Small intestine (tissue), 7 donors: Measurements from ENCODE around the gene PTPMT1. TPM values are rescaled to one million over a fixed set of nuclear protein-coding genes. Genes with fewer than 3 reads are reported as not detected.
"Not testable (repeated sequence)": the region's sequence is repeated elsewhere in the genome, so short reads cannot be mapped to it uniquely, and the experiment has no call there.

ENCODE experiments used
- DNase-seq, 2 donors: peaks; one replicate each; pipeline versions ENCODE4 v3.0.0 to v3.0.0-alpha.2; 2013
- FAIRE-seq: peaks from 2 replicates; lab custom pipeline; 2012; peaks lifted over from hg19 to GRCh38; lab: Jason Lieb, UNC
- H3K27ac ChIP-seq, 3 donors: one replicate each; pipeline ENCODE4 v1.5.1; 2013; ENCODE audit warnings: low read length in 2 of 3, mild to moderate bottlenecking in 2 of 3, control low read depth in 1 of 3, inconsistent platforms in 1 of 3, low read depth in 1 of 3, moderate library complexity in 1 of 3
- H3K27me3 ChIP-seq, 3 donors: one replicate each; pipeline ENCODE4 v1.6.1; 2013; ENCODE audit warnings: low read length in 3 of 3, inconsistent platforms in 1 of 3; ENCODE audit not compliant: control insufficient read depth in 3 of 3, insufficient read depth in 3 of 3
- H3K36me3 ChIP-seq, 3 donors: one replicate each; pipeline ENCODE4 v1.6.1; 2013; ENCODE audit warnings: low read length in 3 of 3, inconsistent platforms in 1 of 3, low read depth in 1 of 3, mild to moderate bottlenecking in 1 of 3, moderate library complexity in 1 of 3; ENCODE audit not compliant: control insufficient read depth in 3 of 3, insufficient read depth in 2 of 3
- H3K4me1 ChIP-seq, 3 donors: one replicate each; pipeline ENCODE4 v1.6.1; 2013; ENCODE audit warnings: low read length in 2 of 3, inconsistent platforms in 1 of 3, low read depth in 1 of 3, mild to moderate bottlenecking in 1 of 3, moderate library complexity in 1 of 3; ENCODE audit not compliant: control insufficient read depth in 3 of 3, insufficient read depth in 2 of 3
- H3K4me3 ChIP-seq, 3 donors: one replicate each; pipeline ENCODE4 v1.5.1; 2013; ENCODE audit warnings: low read length in 3 of 3, control low read depth in 1 of 3, inconsistent platforms in 1 of 3, low read depth in 1 of 3, mild to moderate bottlenecking in 1 of 3, moderate library complexity in 1 of 3
- H3K9me3 ChIP-seq, 2 donors: one replicate each; pipeline ENCODE4 v1.6.1; 2013; ENCODE audit warnings: low read depth in 1 of 2, low read length in 1 of 2; ENCODE audit not compliant: control insufficient read depth in 2 of 2, insufficient read depth in 1 of 2
- WGBS, 3 donors: extraction: QIAGEN DNeasy Blood & Tissue Kit; methylation state at CpG; one replicate each; pipeline ENCODE4 v1.1.7; 2013; 5-methylcytosine and 5-hydroxymethylcytosine counted together
- polyA plus RNA-seq, 4 donors: library from polyadenylated mRNA; stranded (reverse) in 3 of 4; unstranded in 1 of 4; fragments of 200-250 nt in 3 of 4; fragments of 120-200 nt in 1 of 4; gene quantifications; one replicate each; pipeline versions ENCODE4 v1.2.1 to v1.2.3, GENCODE V29; 2013
- donor health status: healthy with polysubstance abuse.
- donor health status: control.
- donor health status: control.
- donor health status: Bipolar disorder and iron deficiency.
- donor health status: healthy.

PTPMT1 gene
- polyA plus RNA-seq, 4 donors = 31.3 to 60.1 (median 41.2) TPM

DNA sequence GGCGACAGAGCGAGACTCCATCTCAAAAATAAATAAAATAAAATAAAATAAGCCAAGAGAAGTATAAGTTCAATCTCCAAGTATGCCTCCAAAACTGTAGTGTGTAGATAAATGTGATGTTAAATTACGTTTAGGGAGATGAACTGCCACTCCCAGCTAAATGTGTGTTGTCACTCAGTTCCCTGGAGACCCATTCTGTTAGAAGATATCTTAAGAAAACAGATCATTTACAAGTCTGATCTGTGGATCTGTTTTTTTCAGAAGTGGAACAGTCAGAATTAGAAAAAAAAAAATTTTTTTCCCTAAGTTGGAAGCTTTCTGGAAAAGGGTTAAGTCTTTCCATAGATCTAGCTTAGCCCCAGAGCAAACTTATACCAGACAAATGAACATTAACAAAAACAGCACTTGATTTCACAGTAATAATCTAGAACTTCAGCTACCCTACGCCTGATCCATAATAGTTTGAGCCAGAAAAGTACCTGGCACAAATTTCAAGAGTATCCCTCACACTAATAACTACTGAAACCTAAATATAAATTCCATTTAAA is 30.6 kb upstream of the PTPMT1 start:
- no peak for FAIRE-seq
- peaks cover 0 to 10% (median 0%) of the 10 kb centered on the region in 3 donors for H3K4me1 ChIP-seq
- H3K27ac ChIP-seq = no peak overlapping the region

DNA sequence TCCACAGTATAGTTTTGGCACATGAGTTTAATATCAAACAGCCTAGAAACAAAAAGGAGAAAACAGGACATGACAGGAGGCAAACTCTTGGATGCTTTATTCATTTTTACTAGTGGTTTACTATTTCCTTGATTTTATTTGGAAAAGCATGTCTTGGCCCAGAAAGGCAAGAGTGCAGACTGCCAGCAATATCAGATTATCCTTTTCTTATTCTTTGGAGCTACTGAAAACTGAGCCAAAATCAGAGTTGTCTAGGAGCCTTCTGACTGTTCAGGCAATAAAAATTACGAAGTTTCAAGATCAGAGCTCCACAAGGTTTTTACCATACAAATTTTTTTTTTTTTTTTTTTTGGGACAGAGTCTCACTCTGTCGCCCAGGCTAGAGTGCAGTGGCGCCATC is 28.5 kb upstream of the PTPMT1 start:
- no peak for FAIRE-seq
- Histone ChIP-seq H3K27ac (no peak overlapping the region), H3K4me1 (peaks cover 0 to 16% (median 0%) of the 10 kb centered on the region in 3 donors)

More for the DNA sequence above, 30.6 kb upstream of the PTPMT1 start:
- Histone ChIP-seq H3K27me3 (no peaks in the 10 kb centered on the region), H3K4me3 (no peak overlapping the region), H3K36me3 (peaks cover 0 to 20% (median 0%) of the 10 kb centered on the region in 3 donors), H3K9me3 (no peaks in the 10 kb centered on the region)
- no peak for DNase-seq
- 88 to 90% (median 89%) methylated on average over 4 of the region's 4 CpGs for WGBS, 3 donors

DNA sequence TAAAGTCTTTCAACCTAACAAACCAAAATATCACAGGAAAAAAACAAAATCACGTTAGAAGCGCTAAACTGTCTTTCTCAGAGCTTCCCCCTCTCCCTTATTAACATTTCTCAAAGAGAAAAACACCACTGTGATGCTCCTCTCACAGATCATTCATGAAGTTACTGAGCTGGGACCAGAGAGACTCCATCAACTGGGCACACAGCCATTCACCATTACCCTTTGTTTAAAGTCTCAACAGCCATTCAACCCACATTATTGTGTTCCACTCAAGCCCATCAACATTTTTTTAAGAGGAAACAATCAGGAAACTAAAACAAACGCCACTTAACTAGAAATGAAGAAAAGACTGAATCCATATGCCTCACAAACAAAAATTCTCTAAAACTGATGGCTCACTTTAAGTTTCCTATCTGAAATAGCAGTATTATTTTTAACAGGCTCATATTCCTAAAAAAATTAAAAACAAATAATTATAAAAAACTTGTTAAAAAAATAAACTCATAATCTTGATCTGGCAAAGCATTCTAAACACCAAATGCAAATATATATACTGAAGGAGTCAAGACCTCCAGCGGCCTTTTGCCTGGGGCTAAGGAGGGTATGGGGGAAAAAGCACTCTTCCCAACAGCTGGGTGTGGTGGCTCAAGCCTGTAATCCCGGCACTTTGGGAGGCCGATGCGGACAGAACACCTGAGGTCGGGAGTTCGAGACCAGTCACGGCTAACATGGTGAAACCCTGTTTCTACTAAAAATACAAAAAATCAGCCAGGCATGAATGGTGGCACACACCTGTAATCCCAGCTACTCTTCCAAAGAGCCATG is 26.4 kb upstream of the PTPMT1 start:
- H3K27ac ChIP-seq = no peak overlapping the region
- WGBS, 3 donors = 60 to 76% (median 72%) methylated on average over 10 of the region's 10 CpGs

More for the DNA sequence above, 28.5 kb upstream of the PTPMT1 start:
- no peak for DNase-seq
- Histone ChIP-seq H3K27me3 (no peaks in the 10 kb centered on the region), H3K36me3 (peaks cover 0 to 16% (median 0%) of the 10 kb centered on the region in 3 donors), H3K9me3 (no peaks in the 10 kb centered on the region), H3K4me3 (no peak overlapping the region)
- 77 to 86% (median 82%) methylated on average over 2 to 3 of the region's 3 CpGs for WGBS, 3 donors

DNA sequence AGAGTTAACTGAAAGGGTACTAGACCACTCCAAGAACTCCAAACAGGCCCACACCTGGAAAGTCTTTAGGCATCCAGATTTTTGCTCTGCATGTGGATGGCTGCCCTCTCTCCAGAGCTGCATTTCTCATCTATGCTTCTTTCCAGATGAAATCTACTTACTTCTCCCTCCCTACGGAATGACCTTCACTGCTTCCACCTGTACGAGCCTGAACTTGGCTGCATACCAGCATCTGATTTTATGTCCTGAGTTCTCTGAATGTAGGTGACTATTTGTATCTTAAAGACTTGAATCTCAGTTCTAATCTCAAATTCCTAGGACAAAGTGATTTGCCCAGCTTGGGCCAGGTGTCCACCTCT is 25.7 kb upstream of the PTPMT1 start:
- Histone ChIP-seq H3K4me3 (no peak overlapping the region), H3K4me1 (peaks cover 0 to 16% (median 0%) of the 10 kb centered on the region in 3 donors), H3K9me3 (no peaks in the 10 kb centered on the region), H3K36me3 (peaks cover 0 to 19% (median 0%) of the 10 kb centered on the region in 3 donors), H3K27ac (no peak overlapping the region), H3K27me3 (no peaks in the 10 kb centered on the region)
- DNase-seq (no peak), FAIRE-seq (no peak)
- WGBS, 3 donors = 8 to 56% (median 37%) methylated on average over 2 of the region's 2 CpGs

More for the DNA sequence above, 26.4 kb upstream of the PTPMT1 start:
- no peak overlapping the region for H3K4me3 ChIP-seq
- no peaks in the 10 kb centered on the region for H3K27me3 ChIP-seq
- peaks cover 0 to 19% (median 0%) of the 10 kb centered on the region in 3 donors for H3K36me3 ChIP-seq
- H3K4me1 ChIP-seq = peaks cover 0 to 16% (median 0%) of the 10 kb centered on the region in 3 donors
- DNase-seq (no peak), FAIRE-seq (no peak)
- H3K9me3 ChIP-seq = no peaks in the 10 kb centered on the region

DNA sequence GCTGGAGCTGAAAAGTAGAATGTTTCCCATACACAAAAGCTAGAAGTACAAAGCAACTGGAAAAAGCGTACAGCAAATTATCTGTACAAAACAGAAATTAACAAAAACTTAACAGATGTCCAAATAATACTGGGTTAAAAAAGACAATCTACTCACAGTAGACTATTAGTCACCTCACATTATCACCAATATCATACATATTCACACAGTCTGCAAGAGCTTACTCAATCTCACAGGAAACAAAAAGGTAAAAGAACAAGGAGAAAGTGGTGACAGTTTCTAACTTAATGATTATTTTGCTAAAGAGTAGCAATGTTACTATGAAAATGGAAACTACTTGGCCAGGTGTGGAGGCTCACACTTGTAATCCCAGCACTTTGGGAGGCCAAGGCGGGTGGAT is 24.3 kb upstream of the PTPMT1 start:
- no peak overlapping the region for H3K27ac ChIP-seq
- no peak for DNase-seq
- no peak overlapping the region for H3K4me3 ChIP-seq
- no peaks in the 10 kb centered on the region for H3K9me3 ChIP-seq
- 95 to 100% (median 97%) methylated on average over 2 of the region's 2 CpGs for WGBS, 3 donors
- peaks cover 0 to 16% (median 0%) of the 10 kb centered on the region in 3 donors for H3K4me1 ChIP-seq
- FAIRE-seq = no peak
- H3K27me3 ChIP-seq = no peaks in the 10 kb centered on the region
- peaks cover 0 to 20% (median 0%) of the 10 kb centered on the region in 3 donors for H3K36me3 ChIP-seq

DNA sequence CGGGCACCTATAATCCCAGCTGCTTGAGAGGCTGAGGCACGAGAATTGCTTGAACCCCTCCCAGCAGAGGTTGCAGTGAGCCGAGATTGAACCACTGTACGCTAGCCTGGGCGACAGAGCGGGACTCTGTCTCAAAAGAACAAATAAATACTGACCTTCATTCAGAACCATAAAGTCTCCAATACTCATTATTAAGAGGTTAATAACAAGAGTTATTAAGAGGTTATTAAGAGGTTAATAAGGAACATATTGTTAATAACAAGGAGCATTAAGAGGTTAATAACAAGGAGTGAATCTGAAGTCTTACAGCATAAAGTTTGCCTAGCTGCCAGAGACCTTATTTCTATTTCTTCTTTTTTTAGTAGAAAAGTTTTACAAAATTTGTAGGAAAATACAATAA is 20.1 kb upstream of the PTPMT1 start:
- DNase-seq = no peak
- Histone ChIP-seq H3K27ac (no peak overlapping the region), H3K9me3 (no peaks in the 10 kb centered on the region), H3K27me3 (no peaks in the 10 kb centered on the region), H3K4me1 (peaks cover 0 to 7% (median 0%) of the 10 kb centered on the region in 3 donors), H3K4me3 (no peak overlapping the region), H3K36me3 (peaks cover 0 to 26% (median 0%) of the 10 kb centered on the region in 3 donors)
- 89 to 96% (median 91%) methylated on average over 6 of the region's 6 CpGs for WGBS, 3 donors
- FAIRE-seq = no peak

DNA sequence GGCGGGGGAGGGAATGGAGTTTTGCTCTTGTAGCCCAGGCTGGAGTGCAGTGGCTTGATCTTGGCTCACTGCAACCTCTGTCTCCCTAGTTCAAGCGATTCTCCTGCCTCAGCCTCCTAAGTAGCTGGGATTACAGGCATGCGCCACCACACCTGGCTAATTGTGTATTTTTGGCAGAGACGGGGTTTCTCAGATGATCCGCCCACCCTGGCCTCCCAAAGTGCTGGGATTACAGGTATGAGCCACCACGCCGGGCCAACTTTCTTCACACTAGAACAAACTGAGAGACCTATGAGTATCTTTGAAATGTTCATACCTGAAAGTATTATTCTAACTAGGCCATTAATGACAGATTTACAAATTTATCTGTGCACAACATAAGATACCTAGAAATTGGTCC is 19.1 kb upstream of the PTPMT1 start:
- not testable (repeated sequence) for FAIRE-seq

DNA sequence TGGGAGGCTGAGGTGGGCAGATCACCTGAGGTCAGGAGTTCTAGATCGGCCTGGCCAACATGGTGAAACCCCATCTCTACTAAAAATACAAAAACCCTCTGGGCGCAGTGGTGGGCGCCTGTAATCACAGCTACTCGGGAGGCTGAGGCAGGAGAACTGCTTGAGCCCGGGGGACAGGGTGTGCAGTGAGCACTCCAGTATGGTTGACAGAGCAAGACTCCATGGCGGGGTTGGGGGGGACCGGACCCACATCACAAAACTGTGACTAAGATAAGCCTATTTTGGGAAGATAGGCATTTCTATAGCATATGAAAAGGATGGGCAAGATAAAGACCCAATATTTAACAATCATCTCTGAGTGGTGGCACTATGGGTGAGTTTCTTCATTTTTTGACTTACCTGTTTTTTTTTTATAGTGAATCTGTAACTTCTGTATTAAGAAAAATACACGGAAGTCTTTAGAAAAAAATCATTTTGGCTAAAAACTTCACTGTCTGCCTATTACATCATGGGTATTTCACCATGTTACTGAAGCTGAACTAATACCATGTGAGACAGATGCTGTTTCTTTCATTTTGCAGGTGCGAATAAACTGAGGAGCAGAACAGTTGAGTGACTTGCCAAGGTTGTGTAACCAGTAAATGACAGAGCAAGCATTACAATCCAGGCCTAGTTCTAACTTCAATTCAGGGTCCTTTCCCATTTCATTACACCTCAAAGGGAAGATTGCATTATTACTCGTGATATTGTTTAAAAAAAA is 14.9 kb upstream of the PTPMT1 start:
- WGBS, 3 donors = 75 to 81% (median 80%) methylated on average over 10 of the region's 10 CpGs
- FAIRE-seq (no peak), DNase-seq (no peak)
- peaks cover 0 to 14% (median 13%) of the 10 kb centered on the region in 3 donors for H3K4me1 ChIP-seq
- H3K27ac ChIP-seq = no peak overlapping the region
- H3K36me3 ChIP-seq = peaks cover 0 to 11% (median 0%) of the 10 kb centered on the region in 3 donors
- H3K4me3 ChIP-seq = no peak overlapping the region
- no peaks in the 10 kb centered on the region for H3K9me3 ChIP-seq
- H3K27me3 ChIP-seq = no peaks in the 10 kb centered on the region

More for the DNA sequence above, 19.1 kb upstream of the PTPMT1 start:
- 96 to 99% (median 98%) methylated on average over 7 of the region's 7 CpGs for WGBS, 3 donors
- not testable (repeated sequence) for H3K4me3 ChIP-seq, DNase-seq, H3K27ac ChIP-seq, H3K27me3 ChIP-seq, H3K9me3 ChIP-seq
- H3K36me3 ChIP-seq = peaks cover 0 to 27% (median 0%) of the 10 kb centered on the region in 3 donors
- peaks cover 0 to 10% (median 6%) of the 10 kb centered on the region in 3 donors for H3K4me1 ChIP-seq
